ENCODE measurements around the gene PLXNA3. TPM values are rescaled to one million over a fixed set of nuclear protein-coding genes. Genes with fewer than 3 reads are reported as not detected.

PLXNA3 gene
- total RNA-seq, 4 donors from 2014 or later = 17.0 to 44.4 (median 24.2) TPM

DNA sequence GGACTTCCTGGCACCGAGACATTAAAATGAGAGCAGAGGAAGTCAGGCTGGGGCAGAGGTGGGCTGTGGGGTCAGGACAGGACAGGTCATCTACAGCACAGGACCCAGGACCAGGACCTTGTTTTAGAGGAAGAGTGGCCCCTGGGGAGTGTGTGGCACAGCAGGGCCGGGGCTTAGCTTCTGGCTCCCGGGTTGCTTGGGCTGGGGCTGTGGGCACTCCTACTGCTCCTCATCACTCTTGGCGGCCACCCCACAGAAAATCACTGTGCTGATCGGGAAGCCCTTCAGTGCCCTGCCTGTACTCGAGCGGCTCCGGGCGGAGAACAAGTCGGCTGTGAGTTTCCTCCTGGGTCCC, 37.7 kb upstream of the PLXNA3 start:
- H3K36me3 ChIP-seq = peaks cover 0 to 20% (median 2%) of the 10 kb centered on the region in 3 donors
- no peak overlapping the region for H3K4me3 ChIP-seq
- H3K9me3 ChIP-seq = no peaks in the 10 kb centered on the region
- peak overlapping the region in 1 of 4 donors; percentile 63 for H3K27ac ChIP-seq
- H3K4me1 ChIP-seq = no peaks in the 10 kb centered on the region
- TF ChIP-seq EP300 (IDR thresholded peaks at IDR 0.05) (no peak), POLR2A (IDR thresholded peaks at IDR 0.05) (no peak)
- TF ChIP-seq, protein P1, sequence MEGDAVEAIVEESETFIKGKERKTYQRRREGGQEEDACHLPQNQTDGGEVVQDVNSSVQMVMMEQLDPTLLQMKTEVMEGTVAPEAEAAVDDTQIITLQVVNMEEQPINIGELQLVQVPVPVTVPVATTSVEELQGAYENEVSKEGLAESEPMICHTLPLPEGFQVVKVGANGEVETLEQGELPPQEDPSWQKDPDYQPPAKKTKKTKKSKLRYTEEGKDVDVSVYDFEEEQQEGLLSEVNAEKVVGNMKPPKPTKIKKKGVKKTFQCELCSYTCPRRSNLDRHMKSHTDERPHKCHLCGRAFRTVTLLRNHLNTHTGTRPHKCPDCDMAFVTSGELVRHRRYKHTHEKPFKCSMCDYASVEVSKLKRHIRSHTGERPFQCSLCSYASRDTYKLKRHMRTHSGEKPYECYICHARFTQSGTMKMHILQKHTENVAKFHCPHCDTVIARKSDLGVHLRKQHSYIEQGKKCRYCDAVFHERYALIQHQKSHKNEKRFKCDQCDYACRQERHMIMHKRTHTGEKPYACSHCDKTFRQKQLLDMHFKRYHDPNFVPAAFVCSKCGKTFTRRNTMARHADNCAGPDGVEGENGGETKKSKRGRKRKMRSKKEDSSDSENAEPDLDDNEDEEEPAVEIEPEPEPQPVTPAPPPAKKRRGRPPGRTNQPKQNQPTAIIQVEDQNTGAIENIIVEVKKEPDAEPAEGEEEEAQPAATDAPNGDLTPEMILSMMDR (IDR thresholded peaks at IDR 0.05) = no peak
- WGBS, 2 donors = 76 to 91% methylated on average over 5 to 10 of the region's 10 CpGs
- no peaks in the 10 kb centered on the region for H3K27me3 ChIP-seq
- DNase-seq (ENCODE audit: low spot score in 2 of 2) = no peak

DNA sequence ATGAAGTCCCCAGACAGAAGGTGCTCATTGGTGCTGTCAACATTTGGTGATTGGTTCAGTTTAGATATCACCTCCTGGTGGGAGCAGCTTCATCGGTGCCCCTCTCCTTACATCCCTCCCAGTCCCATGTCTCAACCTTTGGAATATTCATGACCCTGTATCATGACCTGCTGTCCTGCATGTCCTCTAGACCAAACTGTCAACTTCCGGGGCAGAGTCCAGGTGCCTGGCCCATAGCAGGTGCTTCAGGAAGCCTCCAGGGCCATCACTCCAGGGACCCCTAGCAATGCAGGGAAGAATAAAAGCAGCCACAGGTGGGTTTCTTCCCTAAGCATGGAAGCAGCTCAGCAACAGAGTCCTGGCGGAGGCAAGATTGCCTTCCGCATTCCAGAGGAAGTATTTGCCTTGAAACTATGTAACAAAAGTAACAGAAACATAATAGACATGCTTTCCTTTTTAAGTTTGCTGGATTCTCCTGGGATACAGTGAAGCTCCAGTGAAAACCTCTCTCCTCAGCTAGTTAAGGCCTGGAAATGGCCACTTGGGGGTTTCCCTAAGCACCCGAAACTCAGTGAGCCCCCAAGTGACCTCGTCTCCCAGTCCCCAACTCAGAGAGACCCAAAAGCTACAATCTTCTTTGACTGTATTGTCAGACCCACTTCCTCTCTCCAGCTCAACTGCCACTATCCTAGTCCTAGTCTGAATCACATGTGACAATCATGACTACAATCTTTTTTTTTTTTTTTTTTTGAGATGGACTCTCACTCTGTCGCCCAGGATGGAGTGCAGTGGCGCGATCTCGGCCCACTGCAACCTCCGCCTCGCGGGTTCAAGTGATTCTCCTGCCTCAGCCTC, 30.9 kb upstream of the PLXNA3 start:
- WGBS, 2 donors = 84 to 90% methylated on average over 13 of the region's 13 CpGs
- H3K9me3 ChIP-seq = no peaks in the 10 kb centered on the region

DNA sequence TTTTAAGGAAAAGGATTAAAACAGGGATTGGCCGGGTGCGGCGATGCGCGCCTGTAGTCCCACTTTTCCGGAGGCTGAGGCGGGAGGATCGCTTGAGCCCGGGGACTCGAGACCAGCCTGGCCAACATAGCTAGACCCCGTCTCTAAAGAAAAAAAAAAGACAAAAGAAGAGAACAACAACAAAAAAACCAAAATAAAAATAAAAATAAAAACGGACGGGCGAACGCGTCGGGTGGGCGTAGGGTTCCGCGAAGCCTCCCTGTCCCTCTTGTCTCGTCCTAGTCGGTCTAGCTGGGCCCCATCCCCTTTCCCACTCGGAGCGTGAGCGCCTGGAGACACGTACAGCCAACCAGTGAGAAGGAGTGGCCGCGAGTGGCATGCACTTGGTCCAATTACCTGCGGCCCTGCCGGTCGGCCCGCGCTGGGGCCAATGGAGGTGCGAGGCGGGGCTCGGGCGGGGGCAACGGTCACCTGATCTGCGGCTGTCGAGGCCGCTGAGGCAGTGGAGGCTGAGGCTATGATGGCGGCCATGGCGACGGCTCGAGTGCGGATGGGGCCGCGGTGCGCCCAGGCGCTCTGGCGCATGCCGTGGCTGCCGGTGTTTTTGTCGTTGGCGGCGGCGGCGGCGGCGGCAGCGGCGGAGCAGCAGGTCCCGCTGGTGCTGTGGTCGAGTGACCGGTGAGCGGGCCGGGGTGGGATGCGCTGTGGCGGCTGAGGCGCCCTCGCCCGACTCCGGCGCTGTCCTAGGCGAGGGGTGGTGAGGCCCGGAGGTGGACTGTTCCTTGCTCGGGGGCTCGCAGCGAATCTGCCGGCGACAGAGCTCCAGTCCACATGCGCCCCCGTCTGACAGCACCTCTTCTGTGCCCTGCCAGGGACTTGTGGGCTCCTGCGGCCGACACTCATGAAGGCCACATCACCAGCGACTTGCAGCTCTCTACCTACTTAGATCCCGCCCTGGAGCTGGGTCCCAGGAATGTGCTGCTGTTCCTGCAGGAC, 29.6 kb upstream of the PLXNA3 start, which contains the start of gene ATP6AP1:
TSS of gene ATP6AP1 (plus strand) at position 502 of the 996 bp plus-strand sequence. CDS start at position 518, 16 bp downstream.
- peak in 1 of 2 donors; percentile 89 for TF ChIP-seq EP300 (IDR thresholded peaks at IDR 0.05)
- peak in 1 of 2 donors; percentile 84 for TF ChIP-seq POLR2A (IDR thresholded peaks at IDR 0.05)
- TF ChIP-seq, protein P1 (IDR thresholded peaks at IDR 0.05) = peak in 1 of 5 experiments; percentile 32
- Histone ChIP-seq H3K36me3 (peaks cover 0 to 19% (median 0%) of the 10 kb centered on the region in 3 donors), H3K4me3 (peak within 1 kb of the TSS; percentile 60 to 85 (median 66)), H3K9me3 (no peaks in the 10 kb centered on the region), H3K4me1 (peaks cover 0 to 23% (median 0%) of the 10 kb centered on the region in 4 donors), H3K27ac (peak within 1 kb of the TSS; percentile 79 to 94 (median 86)), H3K27me3 (no peaks in the 10 kb centered on the region)
- DNase-seq (ENCODE audit: low spot score in 2 of 2) = peak; percentile 84 to 86
- 24 to 48% methylated on average over 29 to 82 of the region's 87 CpGs for WGBS, 2 donors

More for the DNA sequence above, 30.9 kb upstream of the PLXNA3 start:
- Histone ChIP-seq H3K27me3 (no peaks in the 10 kb centered on the region), H3K27ac (peak overlapping the region in 2 of 4 donors; percentile 15 to 89), H3K4me3 (no peak overlapping the region), H3K4me1 (peaks cover 0 to 23% (median 0%) of the 10 kb centered on the region in 4 donors), H3K36me3 (peaks cover 0 to 6% (median 0%) of the 10 kb centered on the region in 3 donors)
- TF ChIP-seq EP300 (IDR thresholded peaks at IDR 0.05) (no peak), POLR2A (IDR thresholded peaks at IDR 0.05) (no peak)
- TF ChIP-seq, protein P1 (IDR thresholded peaks at IDR 0.05) = no peak
- DNase-seq (ENCODE audit: low spot score in 2 of 2) = no peak

DNA sequence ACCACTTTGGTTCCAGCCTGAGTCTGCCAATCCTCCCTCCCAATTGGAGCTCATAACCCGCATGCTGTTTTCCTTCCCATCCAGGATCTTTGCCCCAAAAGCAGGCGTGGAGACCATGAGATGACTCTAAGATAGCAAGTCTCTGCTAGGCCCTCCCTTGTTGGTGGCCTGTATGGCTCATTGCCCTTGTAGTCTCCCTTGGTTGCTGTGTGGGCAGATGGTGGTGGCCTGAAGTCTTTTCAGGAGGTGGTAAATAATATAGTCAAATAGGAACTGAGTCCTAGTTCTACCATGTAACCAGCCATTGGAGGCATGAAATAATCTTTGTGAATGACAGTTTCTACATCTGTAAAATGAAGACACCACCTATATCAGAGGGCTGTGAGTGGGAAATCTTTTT, 28.4 kb upstream of the PLXNA3 start:
- H3K4me3 ChIP-seq = peak overlapping the region in 2 of 4 donors; percentile 66 to 85
- WGBS, 2 donors = 67 to 78% methylated on average over 2 of the region's 2 CpGs
- DNase-seq (ENCODE audit: low spot score in 2 of 2) = no peak
- peaks cover 0 to 23% (median 0%) of the 10 kb centered on the region in 4 donors for H3K4me1 ChIP-seq
- no peak for TF ChIP-seq EP300 (IDR thresholded peaks at IDR 0.05)
- TF ChIP-seq POLR2A (IDR thresholded peaks at IDR 0.05) = no peak
- TF ChIP-seq, protein P1 (IDR thresholded peaks at IDR 0.05) = no peak
- peak overlapping the region in 2 of 4 donors; percentile 89 to 94 for H3K27ac ChIP-seq
- H3K27me3 ChIP-seq = no peaks in the 10 kb centered on the region
- H3K36me3 ChIP-seq = peaks cover 0 to 31% (median 0%) of the 10 kb centered on the region in 3 donors
- no peaks in the 10 kb centered on the region for H3K9me3 ChIP-seq
